ENCODE measurements around the gene IL20RA.
"Not testable (repeated sequence)": the region's sequence is repeated elsewhere in the genome, so short reads cannot be mapped to it uniquely, and the experiment has no call there.

Gene IL20RA

DNA sequence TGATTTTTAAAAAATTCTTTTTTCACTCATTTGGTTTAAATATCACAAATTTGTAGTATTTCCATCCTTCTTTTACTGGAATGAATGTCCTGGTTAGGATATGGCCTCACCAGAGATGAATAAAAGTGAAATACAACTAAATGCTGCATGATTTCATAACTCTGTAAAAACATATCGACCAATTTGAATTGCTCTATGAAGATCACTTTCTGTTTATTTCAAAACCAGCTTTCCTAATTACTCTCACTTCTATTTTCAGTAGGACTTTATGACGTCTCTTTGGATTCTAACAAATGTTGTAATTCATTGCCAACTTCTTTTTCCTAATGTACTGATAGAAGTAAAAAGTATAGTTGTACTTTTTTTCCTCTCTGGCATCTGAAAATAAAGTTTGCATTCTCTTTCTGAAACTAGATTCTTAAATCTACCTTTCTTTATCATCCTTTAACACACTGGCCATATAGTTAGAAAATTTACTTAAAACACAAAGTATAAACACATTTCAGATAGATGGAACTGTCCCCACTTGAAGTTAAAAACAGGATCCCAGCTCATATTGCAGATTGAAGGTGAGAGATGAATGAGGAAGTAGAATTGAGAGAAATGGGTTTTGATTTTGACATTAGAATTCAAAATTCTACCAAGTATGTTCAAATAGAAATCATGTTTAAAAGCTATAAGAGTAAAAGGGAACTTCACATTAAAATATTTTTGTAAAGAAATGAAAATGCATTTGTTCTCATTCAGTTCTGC, 40.3 kb upstream of the IL20RA start:
- TF ChIP-seq, protein P1, sequence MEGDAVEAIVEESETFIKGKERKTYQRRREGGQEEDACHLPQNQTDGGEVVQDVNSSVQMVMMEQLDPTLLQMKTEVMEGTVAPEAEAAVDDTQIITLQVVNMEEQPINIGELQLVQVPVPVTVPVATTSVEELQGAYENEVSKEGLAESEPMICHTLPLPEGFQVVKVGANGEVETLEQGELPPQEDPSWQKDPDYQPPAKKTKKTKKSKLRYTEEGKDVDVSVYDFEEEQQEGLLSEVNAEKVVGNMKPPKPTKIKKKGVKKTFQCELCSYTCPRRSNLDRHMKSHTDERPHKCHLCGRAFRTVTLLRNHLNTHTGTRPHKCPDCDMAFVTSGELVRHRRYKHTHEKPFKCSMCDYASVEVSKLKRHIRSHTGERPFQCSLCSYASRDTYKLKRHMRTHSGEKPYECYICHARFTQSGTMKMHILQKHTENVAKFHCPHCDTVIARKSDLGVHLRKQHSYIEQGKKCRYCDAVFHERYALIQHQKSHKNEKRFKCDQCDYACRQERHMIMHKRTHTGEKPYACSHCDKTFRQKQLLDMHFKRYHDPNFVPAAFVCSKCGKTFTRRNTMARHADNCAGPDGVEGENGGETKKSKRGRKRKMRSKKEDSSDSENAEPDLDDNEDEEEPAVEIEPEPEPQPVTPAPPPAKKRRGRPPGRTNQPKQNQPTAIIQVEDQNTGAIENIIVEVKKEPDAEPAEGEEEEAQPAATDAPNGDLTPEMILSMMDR (IDR thresholded peaks at IDR 0.05; ENCODE audit: low read length, missing control alignments), result no peak
- H3K4me3 ChIP-seq (replicated peaks; ENCODE audit: low read depth, low read length), result no peak overlapping the region
- DNase-seq (ENCODE audit: low read depth), result no peak

DNA sequence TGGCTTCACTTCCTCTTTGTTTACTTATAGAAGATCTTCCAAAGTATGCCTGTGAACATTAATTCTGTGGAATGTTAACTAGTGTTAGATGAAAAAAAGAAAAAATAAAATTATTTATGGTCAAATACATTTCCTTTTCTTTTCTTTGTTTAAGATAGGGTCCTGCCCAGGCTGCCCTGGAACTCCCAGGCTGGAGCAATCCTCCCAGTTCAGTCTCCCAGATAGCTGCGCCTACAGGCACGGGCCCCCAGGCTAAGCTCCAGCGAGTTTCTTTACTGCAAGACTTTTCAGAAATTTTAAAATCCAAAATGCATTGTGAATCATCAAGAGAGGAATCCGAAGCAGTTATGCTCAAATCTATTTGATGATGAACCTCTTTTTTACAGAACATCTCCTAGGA, 39.3 kb upstream of the IL20RA start:
- H3K4me3 ChIP-seq (replicated peaks; ENCODE audit: low read depth, low read length), result no peak overlapping the region
- DNase-seq (ENCODE audit: low read depth), result no peak
- TF ChIP-seq, protein P1 (IDR thresholded peaks at IDR 0.05; ENCODE audit: low read length, missing control alignments), result no peak

DNA sequence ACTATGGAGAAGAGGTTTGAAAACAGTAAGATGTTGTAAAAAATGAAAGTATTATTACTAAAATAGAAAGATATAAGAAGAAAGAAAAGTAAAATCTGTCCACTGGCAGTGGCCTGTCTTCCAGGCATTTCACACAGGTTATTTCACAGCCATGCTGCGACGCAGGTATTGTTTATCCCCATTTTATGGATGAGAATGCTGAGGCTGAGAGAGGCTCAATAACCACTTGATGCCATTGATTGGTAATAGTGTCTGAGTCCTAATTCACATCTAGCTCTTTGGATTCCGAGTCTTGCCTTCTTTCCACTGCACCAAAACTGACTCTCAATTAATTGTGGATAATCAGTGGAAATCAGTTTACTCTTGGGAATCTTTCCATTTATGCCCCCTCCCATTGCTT, 37.2 kb upstream of the IL20RA start:
- TF ChIP-seq, protein P1 (IDR thresholded peaks at IDR 0.05; ENCODE audit: low read length, missing control alignments), result no peak
- no peak for DNase-seq (ENCODE audit: low read depth)
- H3K4me3 ChIP-seq (replicated peaks; ENCODE audit: low read depth, low read length), result no peak overlapping the region

DNA sequence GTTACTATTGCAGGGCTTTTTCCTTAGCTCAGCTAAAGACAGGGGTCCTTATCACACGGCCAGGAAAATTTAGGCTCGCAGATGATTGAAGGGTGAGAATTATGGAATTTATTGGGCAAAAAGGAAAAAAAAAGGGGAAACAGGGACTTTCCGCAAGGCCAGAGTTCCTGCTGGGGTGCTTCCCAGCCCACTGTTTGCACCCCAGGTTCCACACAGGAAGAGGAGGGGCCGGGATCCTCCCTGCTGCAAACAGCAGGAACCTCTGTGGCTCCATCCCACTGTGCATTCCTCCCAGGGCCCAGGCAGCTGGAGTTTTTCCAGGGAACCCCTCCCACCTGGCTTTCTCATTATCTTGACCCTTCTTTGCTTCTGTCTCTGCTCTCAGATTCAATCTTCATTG, 35.9 kb upstream of the IL20RA start:
- H3K4me3 ChIP-seq (replicated peaks; ENCODE audit: low read depth, low read length), result no peak overlapping the region
- TF ChIP-seq, protein P1 (IDR thresholded peaks at IDR 0.05; ENCODE audit: low read length, missing control alignments), result no peak
- DNase-seq (ENCODE audit: low read depth), result no peak

DNA sequence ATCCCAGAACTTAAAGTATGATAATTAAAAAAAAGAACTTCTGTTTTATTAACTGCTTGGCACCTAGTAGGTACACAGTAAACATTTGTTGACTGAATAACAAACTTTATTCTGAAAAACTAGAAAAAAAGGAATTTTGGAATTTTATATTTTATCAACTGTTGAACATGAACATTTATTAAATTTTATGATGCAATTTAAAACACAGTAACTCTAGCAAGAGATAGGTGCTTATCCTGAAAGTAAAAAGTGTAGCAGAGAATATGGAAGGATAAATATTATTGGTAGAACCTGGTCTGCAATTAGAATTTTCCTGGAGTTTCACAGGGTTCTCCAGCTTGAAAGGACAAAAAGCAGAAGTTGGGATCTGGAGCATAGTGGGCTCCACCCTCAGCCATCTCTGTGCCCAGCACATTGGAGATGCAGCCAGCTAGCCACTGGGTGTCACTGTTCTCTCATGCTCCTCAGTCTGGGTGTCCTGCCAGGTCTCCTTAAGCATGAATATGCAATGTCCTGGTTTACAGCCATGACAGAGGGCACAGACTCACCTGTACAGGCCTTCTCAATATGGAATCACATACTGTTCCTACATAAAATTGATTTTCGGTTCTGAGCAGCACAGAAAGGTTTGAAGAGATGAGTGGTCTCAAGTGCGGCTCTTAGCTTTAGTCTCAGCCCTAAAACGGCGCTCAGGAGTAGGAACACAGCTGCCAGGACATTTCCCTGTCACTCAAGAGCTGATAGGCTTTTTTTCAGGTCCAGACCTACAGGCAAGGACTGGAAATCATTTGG, 31.7 kb upstream of the IL20RA start:
- H3K4me3 ChIP-seq (replicated peaks; ENCODE audit: low read depth, low read length), result no peak overlapping the region
- peak; percentile 74 for DNase-seq (ENCODE audit: low read depth)
- TF ChIP-seq, protein P1 (IDR thresholded peaks at IDR 0.05; ENCODE audit: low read length, missing control alignments), result peak; percentile 90

DNA sequence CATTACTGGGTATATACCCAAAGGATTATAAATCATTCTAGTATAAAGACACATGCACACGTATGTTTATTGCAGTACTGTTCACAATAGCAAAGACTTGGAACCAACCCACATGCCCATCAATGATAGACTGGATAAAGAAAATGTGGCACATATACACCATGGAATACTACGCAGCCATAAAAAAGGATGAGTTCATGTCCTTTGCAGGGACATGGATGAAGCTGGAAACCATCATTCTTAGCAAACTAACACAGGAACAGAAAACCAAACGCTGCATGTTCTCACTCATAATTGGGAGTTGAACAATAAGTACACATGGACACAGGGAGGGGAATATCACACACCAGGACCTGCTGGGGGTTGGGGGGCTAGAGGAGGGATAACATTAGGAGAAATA, 31.0 kb upstream of the IL20RA start:
- not testable (repeated sequence) for DNase-seq (ENCODE audit: low read depth); H3K4me3 ChIP-seq (replicated peaks; ENCODE audit: low read depth, low read length)

DNA sequence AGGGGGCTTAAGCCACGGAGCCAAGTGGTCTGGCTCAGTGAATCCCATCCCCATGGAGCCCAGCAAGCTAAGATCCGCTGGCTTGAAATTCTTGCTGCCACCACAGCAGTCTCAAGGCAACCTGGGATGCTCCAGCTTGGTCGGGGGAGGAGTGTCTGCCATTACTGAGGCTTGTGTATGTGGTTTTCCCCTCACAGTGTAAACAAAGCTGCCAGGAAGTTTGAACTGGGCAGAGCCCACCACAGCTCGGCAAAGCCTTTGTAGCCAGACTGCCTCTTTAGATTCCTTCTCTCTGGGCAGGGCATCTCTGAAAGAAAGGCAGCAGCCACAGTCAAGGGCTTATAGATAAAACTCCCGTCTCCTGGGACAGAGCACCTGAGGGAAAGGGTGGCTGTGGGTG, 25.5 kb upstream of the IL20RA start:
- TF ChIP-seq, protein P1 (IDR thresholded peaks at IDR 0.05; ENCODE audit: low read length, missing control alignments), result no peak
- no peak for DNase-seq (ENCODE audit: low read depth)
- H3K4me3 ChIP-seq (replicated peaks; ENCODE audit: low read depth, low read length), result no peak overlapping the region
